HG03039 (cell line): ENCODE results near the gene CERS5.
"Not testable (repeated sequence)": the region's sequence is repeated elsewhere in the genome, so short reads cannot be mapped to it uniquely, and the experiment has no call there.

Source experiments
- ATAC-seq: cut with Tn5 transposase; IDR thresholded peaks from one replicate; pipeline ENCODE4 v1.9.1; 2021; ENCODE audit warnings: mild to moderate bottlenecking, moderate library complexity; ENCODE audit not compliant: unreplicated experiment

The CERS5 gene

GRCh38 chr12:50104417-50105366 lies 62.5 kb downstream of the CERS5 start:
- ATAC-seq = no peak

- ATAC-seq = no peak
Observed at GRCh38 chr12:50103767-50104321, 63.3 kb downstream of the CERS5 start, which contains the start of gene GPD1. Gene GPD1 (plus strand): TSS chr12:50104008. CDS start chr12:50104051, 43 bp downstream.

- ATAC-seq = no peak
Observed at GRCh38 chr12:50103351-50103750, 63.8 kb downstream of the CERS5 start.

GRCh38 chr12:50102646-50103309 lies 64.4 kb downstream of the CERS5 start:
- ATAC-seq = no peak

- ATAC-seq = no peak
Observed at GRCh38 chr12:50102131-50102531, 65.0 kb downstream of the CERS5 start.

- ATAC-seq = no peak
Observed at GRCh38 chr12:50101663-50102062, 65.5 kb downstream of the CERS5 start.

- no peak for ATAC-seq
Observed at GRCh38 chr12:50100561-50100960, 66.6 kb downstream of the CERS5 start.

- no peak for ATAC-seq
Observed at GRCh38 chr12:50099302-50100008, 67.7 kb downstream of the CERS5 start.

GRCh38 chr12:50097952-50098351 lies 69.2 kb downstream of the CERS5 start:
- no peak for ATAC-seq

GRCh38 chr12:50090391-50090790 lies 76.8 kb downstream of the CERS5 start:
- no peak for ATAC-seq

GRCh38 chr12:50089730-50090129 lies 77.4 kb downstream of the CERS5 start:
- no peak for ATAC-seq

GRCh38 chr12:50088577-50089335 lies 78.4 kb downstream of the CERS5 start:
- no peak for ATAC-seq

GRCh38 chr12:50087995-50088394 lies 79.2 kb downstream of the CERS5 start:
- ATAC-seq = no peak

GRCh38 chr12:50087151-50087550 lies 80.0 kb downstream of the CERS5 start:
- no peak for ATAC-seq

- no peak for ATAC-seq
Observed at GRCh38 chr12:50086148-50086547, 81.0 kb downstream of the CERS5 start.

GRCh38 chr12:50085615-50086072 lies 81.5 kb downstream of the CERS5 start:
- no peak for ATAC-seq

- peak; percentile 90 for ATAC-seq
Observed at GRCh38 chr12:50084775-50085614, 82.2 kb downstream of the CERS5 start, which contains the start of gene SMARCD1. Gene SMARCD1 (plus strand): TSS chr12:50085342. CDS start chr12:50085370, 28 bp downstream.

GRCh38 chr12:50084409-50084774 lies 82.8 kb downstream of the CERS5 start:
- ATAC-seq = not testable (repeated sequence)

- ATAC-seq = no peak
Observed at GRCh38 chr12:50083301-50083700, 83.9 kb downstream of the CERS5 start.
